ENCODE results near the gene SBNO2.
"Not testable (repeated sequence)": the region's sequence is repeated elsewhere in the genome, so short reads cannot be mapped to it uniquely, and the experiment has no call there.

SBNO2 gene

GRCh38 chr19:1132552-1133383, 41.3 kb downstream of the SBNO2 start:
- peak; percentile 58 for DNase-seq

- DNase-seq, result peak; percentile 99
Observed at GRCh38 chr19:1131718-1132551, 42.1 kb downstream of the SBNO2 start.

DNA sequence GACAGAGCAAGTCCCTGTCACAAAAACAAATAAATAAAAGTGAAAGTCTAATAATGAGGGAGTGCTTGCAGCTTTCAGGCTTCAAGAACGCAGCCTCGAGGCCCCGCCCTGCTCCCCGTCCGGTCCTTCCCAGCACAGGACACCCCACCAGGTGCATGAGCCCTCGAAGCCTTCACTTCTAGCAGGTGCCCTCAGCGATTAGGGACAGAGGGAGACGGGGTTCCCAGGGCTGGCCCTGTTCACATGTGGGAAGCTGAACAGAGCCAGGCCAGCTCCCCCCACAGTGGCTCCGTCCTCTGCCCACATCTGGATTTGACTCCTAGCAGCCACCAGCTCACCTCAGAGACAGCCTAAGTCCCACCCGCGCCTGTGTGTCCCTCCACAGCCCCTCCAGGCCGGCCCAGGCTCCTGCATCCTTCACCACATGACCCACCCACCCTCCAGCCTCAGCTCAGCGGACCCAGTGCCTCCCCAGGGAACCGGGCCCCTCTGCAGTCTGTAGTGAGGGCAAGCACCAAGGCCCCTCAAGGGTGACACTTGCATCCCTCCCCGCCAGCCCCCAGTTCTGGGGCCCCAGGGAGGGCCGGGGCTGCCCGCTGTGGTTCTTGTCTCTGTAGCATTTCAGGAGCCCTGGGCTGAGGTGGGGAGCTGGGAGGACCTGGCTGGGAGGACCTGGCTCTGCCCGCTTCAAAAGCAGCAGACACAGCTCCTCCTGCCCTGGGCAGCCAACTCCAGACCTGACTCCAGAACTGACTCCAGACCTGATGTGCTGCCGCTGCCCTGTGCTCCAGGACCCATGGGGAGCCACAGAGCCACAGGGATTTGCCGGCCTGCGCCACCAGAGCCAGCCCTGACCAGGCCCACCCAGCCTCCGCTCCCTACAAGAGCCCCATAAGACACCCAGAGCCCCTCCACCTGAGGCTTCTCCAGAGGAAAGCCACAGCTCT, 43.0 kb downstream of the SBNO2 start:
- peak; percentile 23 for DNase-seq

- no peak for DNase-seq
Observed at GRCh38 chr19:1129535-1129934, 44.5 kb downstream of the SBNO2 start.

- DNase-seq, result not testable (repeated sequence)
Observed at GRCh38 chr19:1129084-1129483, 45.0 kb downstream of the SBNO2 start.

- no peak for DNase-seq
Observed at GRCh38 chr19:1128106-1128505, 46.0 kb downstream of the SBNO2 start.

DNA sequence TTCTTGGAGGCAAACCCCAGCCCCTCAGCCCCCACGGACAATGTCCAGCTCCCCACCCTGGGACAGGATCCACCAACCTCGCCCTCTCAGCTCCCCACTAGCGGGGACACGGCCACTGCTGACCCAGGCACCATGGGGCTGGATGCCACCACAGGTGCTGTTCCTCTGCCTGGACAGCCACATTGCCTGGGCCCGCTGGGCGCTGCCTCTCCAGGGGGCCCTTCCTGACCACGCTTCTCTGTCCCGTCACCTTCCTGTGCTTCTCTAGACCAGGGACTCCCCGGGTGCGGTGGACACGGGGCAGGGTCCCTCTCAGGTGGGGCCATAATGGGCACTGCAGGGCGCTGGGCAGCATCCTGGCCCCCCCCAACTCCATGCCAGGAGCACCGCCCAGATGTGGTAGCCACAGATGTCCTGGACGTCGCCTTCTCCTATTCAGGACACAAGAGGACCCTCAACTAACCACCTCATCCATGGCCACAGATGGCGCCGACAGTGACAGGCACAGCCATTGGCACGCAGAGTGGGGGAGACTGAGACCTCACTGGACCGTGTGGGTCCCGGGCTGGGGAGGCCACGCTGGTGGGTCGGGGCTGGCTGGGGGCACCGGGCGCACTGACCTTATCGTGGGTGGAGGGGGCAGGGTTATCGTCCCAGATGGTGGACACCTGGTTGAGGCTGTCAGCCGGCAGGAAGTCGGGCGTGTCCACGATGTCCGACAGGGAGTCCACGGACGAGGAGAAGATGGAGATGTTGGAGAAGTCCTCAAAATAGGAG, 46.9 kb downstream of the SBNO2 start:
- DNase-seq, result no peak

DNA sequence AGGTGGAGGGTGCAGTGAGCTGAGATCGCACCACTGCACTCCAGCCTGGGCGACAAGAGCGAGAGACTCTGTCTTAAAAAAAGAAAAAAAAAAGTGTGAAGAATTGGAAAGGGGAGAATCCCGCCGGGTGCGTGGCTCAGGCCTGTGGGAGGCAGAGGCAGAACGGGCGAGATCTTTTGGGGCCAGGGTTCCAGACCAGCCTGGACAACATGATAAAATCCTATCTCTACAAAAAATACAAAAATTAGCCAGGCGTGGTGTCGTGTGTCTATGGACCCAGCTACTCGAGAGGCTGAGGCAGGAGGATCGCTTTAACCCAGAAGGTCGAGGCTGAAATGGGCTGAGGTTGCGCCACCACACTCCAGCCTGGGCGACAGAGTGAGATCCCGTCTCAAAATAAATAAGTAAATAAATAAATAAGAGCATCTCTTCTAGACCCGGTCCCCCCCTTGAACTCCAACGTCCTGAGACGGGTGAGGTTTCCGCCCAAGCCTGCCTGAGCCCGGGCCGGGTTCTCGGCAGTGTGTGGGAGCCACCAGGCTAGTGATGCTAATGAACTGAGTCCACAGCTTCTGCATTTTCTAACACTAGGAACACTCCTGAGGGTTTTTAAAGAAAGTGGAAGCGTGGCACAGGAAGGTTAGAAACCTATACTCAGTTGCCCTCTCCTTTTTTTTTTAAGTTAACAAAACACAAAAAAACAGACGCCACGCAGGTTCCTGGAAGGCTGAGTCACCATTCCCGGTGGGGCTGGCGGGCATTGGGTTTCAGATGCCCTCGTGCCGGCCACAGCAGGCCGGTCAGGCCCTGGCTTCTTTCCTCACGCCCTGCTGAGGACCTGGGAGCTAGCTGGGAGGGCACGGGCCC, 48.2 kb downstream of the SBNO2 start:
- DNase-seq, result peak; percentile 16

DNA sequence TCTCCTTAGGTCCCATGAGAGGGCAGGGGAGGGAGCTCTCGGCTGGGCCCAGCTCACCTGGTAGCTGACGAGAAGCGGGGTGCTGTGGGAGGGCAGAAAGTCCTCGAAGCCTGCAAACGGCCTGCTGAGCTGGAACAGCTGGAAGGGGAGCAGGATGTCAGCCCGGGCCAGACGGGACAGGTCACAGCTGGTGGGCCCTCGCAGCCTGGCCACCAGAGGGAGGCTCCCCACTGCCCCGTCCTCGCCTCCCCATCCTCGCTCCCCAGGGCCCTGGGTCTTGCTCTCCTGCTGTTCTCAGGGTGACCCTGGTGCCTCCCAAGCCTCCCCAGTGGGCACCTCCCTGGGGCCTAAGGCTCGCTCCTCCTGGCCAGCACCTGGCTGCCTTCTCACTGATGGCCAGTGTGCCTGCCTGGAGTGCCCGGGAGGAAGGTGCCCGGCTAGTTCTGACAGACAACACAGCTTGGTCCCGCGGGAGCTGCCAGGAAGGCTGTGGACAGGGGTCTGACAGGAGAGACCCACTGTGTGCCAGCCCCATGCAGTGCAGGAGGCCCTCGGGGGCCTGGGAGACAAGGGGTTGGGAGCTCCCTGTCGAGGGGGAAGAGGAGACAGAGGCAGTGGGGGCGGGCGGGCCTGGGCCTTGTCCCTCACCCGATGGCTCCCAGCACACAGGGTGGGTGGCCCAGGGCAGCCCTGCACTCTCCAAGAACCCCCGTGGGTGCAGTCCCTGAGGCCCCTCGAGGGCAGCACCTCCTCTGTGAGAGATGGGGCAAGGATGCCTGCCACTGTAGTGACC, 50.0 kb downstream of the SBNO2 start:
- no peak for DNase-seq

GRCh38 chr19:1123381-1123780, 50.7 kb downstream of the SBNO2 start:
- DNase-seq, result no peak

GRCh38 chr19:1122972-1123363, 51.1 kb downstream of the SBNO2 start:
- DNase-seq, result peak; percentile 89

DNA sequence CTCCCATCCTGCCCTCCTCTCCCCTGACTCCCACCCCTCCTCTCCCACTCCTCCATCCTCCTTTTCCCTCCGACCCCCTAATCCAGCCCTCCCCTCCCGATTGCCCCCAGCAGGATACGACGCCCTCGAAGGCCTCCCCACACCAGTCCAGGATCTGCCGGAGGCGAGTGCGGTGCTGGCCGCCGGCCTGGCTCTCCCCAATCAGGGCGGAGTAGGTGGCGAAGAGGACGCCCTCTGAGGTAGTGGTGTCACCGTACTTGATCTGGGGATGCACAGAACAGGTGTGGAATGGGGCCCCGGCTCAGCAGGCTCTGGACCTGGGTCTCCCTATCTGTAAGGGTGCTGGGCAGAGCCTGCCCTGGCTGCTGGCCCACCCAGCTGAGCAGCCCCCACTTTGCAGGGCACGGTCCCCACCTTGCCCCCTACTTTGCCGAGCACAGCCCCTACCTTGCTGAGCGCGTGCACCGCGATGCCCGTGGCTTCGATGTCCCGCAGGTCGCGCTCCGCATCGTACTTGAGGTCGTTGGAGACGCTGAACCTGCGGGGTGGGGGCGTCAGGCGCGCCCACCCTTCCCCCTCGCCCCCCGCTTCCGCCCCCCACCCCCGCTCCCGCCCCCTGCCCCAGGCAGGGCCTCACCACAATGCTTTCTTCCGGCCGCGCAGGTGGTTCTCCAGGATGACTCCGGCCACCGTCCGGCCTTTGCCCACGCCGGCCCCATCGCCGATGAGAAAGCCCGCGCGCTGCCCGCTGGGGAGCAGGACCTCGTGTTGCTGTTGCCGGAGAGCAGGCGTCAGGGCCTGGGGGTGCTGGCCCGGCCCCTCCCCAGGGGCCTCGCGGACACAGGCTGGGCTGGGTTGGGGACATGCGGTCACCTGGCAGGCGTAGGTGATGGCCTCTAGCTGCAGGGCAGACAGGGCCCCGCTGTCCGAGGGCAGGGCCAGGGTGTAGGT, 51.8 kb downstream of the SBNO2 start:
- no peak for DNase-seq

- DNase-seq, result no peak
Observed at GRCh38 chr19:1121395-1121794, 52.7 kb downstream of the SBNO2 start.

DNA sequence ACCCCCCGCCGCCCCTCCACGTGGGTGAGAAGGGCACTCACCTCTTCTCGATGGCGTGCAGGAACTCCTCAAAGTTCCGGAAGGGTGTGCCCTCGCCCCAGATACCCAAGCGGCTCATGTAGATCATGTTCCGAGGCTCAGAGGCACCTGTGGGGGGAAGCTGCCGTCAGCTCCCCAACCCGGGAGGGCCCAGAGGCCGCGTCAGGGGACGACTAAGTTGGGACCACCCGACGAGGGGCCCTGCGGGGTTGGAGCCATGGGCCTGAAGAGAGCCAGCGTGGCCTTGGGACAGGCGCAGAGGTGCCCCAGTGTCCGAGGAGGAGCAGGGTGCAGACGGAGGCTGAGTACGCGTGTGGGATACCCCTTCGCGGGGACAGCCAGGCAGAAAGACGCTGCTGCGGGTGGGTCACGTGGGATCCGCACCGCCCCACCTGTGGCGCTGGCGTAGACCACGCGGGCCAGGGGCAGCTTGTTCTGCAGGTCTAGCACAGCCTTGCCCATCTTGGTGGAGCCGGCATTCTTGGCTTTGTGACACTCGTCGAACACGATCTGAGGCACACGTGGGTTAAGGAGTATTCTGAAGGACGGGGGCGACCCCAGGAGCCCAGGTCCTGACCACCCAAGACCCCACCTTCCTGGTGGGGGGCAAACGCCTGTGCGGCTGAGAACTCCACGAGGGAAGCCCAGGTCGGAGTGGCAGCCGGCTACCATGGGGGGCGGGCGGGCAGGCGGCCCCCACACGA, 54.4 kb downstream of the SBNO2 start:
- DNase-seq, result no peak

DNA sequence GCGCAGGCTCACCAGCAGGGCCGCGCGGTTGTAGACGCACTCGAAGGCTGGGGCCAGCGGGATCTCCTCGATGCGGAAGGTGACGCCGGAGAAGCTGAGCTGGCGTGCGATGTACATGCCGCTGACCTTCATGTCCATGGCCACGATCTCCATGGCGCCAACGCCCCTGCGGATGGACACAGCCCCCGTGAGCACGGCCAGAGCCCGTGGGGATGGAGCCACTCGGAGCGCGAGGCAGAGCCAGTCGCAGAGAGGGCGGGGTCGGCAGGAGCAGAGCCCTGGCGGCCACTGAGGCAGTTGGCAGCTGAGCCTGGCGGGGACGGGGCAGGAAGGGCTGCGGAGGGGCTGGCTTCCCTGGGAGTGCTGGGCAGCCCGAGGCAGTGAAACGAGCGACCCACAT, 55.1 kb downstream of the SBNO2 start:
- no peak for DNase-seq

- DNase-seq, result no peak
Observed at GRCh38 chr19:1117654-1118053, 56.4 kb downstream of the SBNO2 start.

DNA sequence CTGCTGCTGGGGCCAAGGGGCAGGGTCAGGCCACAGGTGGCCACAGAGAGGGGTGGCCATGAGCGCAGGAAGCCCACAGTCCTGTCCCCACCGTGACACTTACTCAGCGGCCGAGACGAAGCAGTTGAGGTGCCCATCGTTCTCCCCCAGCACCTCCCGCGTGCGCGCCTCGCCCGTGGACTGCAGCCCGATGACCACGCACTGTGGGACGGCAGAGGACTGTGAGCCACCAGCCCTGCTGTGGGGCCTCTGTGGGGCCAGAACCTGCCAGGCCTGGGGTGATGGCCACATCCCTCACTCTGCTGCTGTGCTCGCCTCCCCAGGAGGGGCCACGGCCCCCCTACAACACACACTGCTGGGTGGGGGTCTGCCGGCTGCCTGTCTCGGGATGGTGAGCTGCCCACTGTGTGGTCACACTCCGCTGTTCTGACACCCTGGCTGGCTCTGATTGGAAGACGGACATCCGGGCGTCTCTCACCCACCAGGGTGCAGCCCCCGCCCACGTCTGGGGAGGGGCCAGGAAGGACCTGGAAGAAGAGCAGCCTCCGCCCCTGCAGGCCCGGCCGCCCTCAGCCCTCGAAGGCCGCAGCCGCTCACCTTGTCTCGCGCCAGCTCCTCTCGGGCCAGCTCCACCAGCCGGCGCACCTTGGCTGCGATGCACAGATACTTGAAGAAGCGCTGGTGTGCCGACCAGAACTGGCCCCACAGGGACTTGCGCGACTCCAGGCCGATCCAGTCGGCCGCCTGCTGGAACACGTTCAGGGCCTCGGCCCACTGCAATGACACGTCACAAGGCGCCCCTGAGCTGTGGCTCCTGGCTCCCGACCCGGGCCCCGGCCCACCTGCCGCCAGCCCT, 57.1 kb downstream of the SBNO2 start:
- no peak for DNase-seq
